ES-I3 (cell line): Measurements from ENCODE around the gene ARL4D.
A peak's percentile ranks its signal among the peaks of the same experiment; 100 is the strongest.
"Not testable (repeated sequence)": the region's sequence is repeated elsewhere in the genome, so short reads cannot be mapped to it uniquely, and the experiment has no call there.

Source experiments
- H3K36me3 ChIP-seq: 2 replicates; pipeline ENCODE4 v1.6.1; 2013; ENCODE audit warnings: mild to moderate bottlenecking, low read length, control low read depth, moderate library complexity; ENCODE audit not compliant: insufficient read depth
- H3K4me1 ChIP-seq: 2 replicates; pipeline ENCODE4 v1.6.1; 2013; ENCODE audit warnings: mild to moderate bottlenecking, control low read depth, low read length; ENCODE audit not compliant: insufficient read depth
- H3K9ac ChIP-seq: 2 replicates; pipeline ENCODE4 v1.6.1; 2013; ENCODE audit warnings: low read depth, mild to moderate bottlenecking, low read length, moderate library complexity
- H3K9me3 ChIP-seq: 2 replicates; pipeline ENCODE4 v1.6.1; 2013; ENCODE audit warnings: mild to moderate bottlenecking, low read length, moderate library complexity; ENCODE audit not compliant: control insufficient read depth, insufficient read depth

The ARL4D gene

DNA sequence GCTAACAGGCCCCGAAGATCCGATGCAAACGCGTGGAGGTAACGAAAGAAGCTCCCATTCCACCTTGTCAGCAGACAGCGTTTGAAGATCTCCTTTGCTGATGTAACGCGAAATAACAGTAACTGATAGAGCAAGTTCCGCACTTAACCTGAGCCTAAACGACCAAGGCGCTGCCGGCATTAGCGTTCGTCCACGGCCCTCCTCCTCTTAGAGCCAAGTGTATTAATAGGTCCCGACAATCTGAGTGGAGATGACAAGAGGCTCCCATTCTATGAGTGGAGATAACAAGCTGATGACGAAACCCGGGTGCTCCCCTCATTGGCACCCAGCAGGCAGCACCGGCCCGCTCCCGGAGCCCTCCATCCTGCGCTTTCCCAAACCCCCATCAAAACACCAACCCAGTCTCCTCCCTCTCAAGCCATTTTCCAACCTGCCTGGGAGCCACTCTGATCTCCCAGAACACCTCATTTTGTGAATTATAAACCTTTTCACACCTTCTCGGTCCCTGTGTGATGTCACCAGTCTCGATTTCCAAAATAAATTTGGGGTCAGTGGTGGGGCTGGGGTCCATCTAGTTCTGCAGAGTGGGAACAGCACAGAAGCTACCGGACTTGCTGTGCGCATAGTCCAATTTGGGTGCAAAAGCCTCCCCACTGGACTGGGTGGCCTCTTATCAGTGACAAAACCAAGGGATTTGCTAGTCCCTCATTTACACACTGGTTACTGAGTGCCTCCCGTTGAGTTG lies 35.4 kb upstream of the ARL4D start:
- Histone ChIP-seq H3K9ac (no peak overlapping the region), H3K36me3 (no peaks in the 10 kb centered on the region), H3K4me1 (peaks cover 17% of the 10 kb centered on the region), H3K9me3 (no peaks in the 10 kb centered on the region)

GRCh38 chr17:43363926-43364285 lies 34.9 kb upstream of the ARL4D start:
- Histone ChIP-seq H3K36me3 (no peaks in the 10 kb centered on the region), H3K9me3 (no peaks in the 10 kb centered on the region), H3K4me1 (peaks cover 17% of the 10 kb centered on the region), H3K9ac (no peak overlapping the region)

GRCh38 chr17:43365356-43365755 lies 33.4 kb upstream of the ARL4D start:
- Histone ChIP-seq H3K36me3 (no peaks in the 10 kb centered on the region), H3K9me3 (no peaks in the 10 kb centered on the region), H3K9ac (no peak overlapping the region), H3K4me1 (peaks cover 16% of the 10 kb centered on the region)

DNA sequence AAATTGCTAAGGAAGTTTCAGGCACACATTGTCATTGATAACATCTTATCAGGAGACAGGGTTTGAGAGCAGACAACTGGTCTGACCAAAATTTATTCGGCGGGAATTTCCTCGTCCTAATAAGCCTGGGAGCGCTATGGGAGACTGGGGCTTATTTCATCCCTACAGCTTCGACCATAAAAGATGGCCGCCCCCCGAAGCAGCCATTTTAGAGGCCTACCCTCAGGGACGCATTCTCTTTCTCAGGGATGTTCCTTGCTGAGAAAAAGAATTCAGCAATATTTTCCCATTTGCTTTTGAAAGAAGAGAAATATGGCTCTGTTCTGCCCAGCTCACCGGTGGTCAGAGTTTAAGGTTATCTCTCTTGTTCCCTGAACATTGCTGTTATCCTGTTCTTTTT lies 32.9 kb upstream of the ARL4D start:
- not testable (repeated sequence) for H3K36me3 ChIP-seq, H3K9me3 ChIP-seq, H3K9ac ChIP-seq
- peaks cover 16% of the 10 kb centered on the region for H3K4me1 ChIP-seq

- Histone ChIP-seq H3K36me3 (no peaks in the 10 kb centered on the region), H3K9ac (peak overlapping the region; percentile 70), H3K9me3 (no peaks in the 10 kb centered on the region), H3K4me1 (peaks cover 20% of the 10 kb centered on the region)
Measured at GRCh38 chr17:43366891-43367736, 31.7 kb upstream of the ARL4D start.

- H3K9me3 ChIP-seq, result no peaks in the 10 kb centered on the region
- H3K4me1 ChIP-seq, result peaks cover 24% of the 10 kb centered on the region
- no peaks in the 10 kb centered on the region for H3K36me3 ChIP-seq
- peak overlapping the region; percentile 70 for H3K9ac ChIP-seq
Measured at GRCh38 chr17:43367737-43368242, 31.0 kb upstream of the ARL4D start.

- Histone ChIP-seq H3K9ac (peak overlapping the region; percentile 70), H3K9me3 (no peaks in the 10 kb centered on the region), H3K36me3 (no peaks in the 10 kb centered on the region), H3K4me1 (peaks cover 24% of the 10 kb centered on the region)
Measured at GRCh38 chr17:43368740-43369506, 29.9 kb upstream of the ARL4D start.

DNA sequence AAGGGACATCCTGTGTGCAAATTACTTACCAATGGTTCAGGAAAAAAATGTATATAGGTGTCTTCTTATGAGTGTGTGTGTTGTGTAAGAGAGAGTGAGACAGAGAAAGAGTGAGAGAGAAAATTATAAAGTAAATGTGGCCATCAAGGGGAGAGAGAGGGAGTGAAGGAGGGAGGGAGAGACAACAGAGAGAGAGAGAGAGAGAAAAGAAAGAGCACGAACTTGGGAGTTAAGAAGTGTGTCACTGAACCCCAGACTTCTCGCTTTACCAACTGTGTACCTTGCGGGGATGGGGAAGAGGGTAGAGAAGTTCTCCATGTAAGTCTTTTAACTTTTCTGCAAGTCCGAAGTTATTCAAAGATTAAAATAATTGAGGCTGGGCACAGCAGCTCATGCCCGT lies 28.8 kb upstream of the ARL4D start:
- Histone ChIP-seq H3K4me1 (peaks cover 24% of the 10 kb centered on the region), H3K9me3 (no peaks in the 10 kb centered on the region), H3K9ac (peak overlapping the region; percentile 70; the same call in 1 of the 2 replicates), H3K36me3 (no peaks in the 10 kb centered on the region)

DNA sequence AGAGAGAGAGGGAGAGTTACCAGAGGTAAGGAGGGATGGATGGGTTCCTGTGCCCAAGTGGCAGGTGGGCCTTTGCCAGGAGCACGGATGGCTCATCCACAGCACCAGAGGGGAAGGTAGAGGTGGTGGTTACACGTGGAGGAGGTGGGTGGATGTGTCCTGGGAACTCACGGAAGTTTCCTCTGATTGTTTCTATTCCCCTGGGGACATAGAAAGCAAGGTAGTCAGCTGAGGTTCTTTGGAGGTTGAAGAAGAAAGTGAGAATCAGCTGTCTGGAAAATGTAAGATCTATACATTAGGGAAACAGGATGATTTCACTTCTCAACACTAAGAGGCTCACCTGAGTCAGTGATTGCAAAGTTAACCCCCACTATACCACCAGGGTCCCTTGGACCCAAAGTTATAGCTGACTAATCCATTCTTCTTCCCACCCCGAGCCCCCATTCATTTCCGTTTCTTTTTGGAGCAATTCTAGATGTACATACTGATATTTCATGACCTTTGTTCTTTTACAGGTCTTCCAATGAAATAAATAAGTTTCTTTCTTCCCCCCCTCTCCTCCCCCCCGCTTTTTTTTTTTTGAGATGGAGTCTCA lies 27.5 kb upstream of the ARL4D start:
- peaks cover 24% of the 10 kb centered on the region for H3K4me1 ChIP-seq
- H3K9ac ChIP-seq, result no peak overlapping the region
- H3K36me3 ChIP-seq, result no peaks in the 10 kb centered on the region
- H3K9me3 ChIP-seq, result no peaks in the 10 kb centered on the region

- H3K4me1 ChIP-seq, result peaks cover 15% of the 10 kb centered on the region
- H3K9me3 ChIP-seq, result no peaks in the 10 kb centered on the region
- no peaks in the 10 kb centered on the region for H3K36me3 ChIP-seq
- H3K9ac ChIP-seq, result no peak overlapping the region
Measured at GRCh38 chr17:43372273-43372911, 26.4 kb upstream of the ARL4D start.

- Histone ChIP-seq H3K4me1 (peaks cover 12% of the 10 kb centered on the region; the same call in 1 of the 2 replicates), H3K36me3 (no peaks in the 10 kb centered on the region), H3K9ac (no peak overlapping the region), H3K9me3 (no peaks in the 10 kb centered on the region)
Measured at GRCh38 chr17:43373356-43373755, 25.4 kb upstream of the ARL4D start.

- H3K4me1 ChIP-seq, H3K36me3 ChIP-seq, H3K9me3 ChIP-seq, H3K9ac ChIP-seq: not testable (repeated sequence)
Measured at GRCh38 chr17:43375915-43376314, 22.9 kb upstream of the ARL4D start.

GRCh38 chr17:43377056-43377810 lies 21.6 kb upstream of the ARL4D start:
- no peak overlapping the region for H3K9ac ChIP-seq
- 0 out of 2 replicates have a peak, but pooled peaks cover 3% of the 10 kb centered on the region for H3K4me1 ChIP-seq
- no peaks in the 10 kb centered on the region for H3K36me3 ChIP-seq
- H3K9me3 ChIP-seq, result peaks cover 8% of the 10 kb centered on the region; the same call in 1 of the 2 replicates
